Mammary epithelial cell (primary cell): Measurements from ENCODE around the gene SYT17.

Source experiments
- CTCF ChIP-seq, 2 donors: IDR thresholded peaks in 1 of 2; conservative IDR thresholded peaks in 1 of 2; 2 replicates each; pipeline ENCODE4 v1.5.1; 2011 to 2012; ENCODE audit warnings: inconsistent platforms in 2 of 2, low read length in 2 of 2, mild to moderate bottlenecking in 2 of 2, control low read depth in 1 of 2, low read depth in 1 of 2; ENCODE audit not compliant: insufficient read depth in 1 of 2; ENCODE audit errors: extremely low read depth in 1 of 2
- EZH2 ChIP-seq: IDR thresholded peaks from 2 replicates; pipeline ENCODE4 v1.6.1; 2012; ENCODE audit warnings: low read length, inconsistent platforms, borderline replicate concordance

- TF ChIP-seq EZH2 (no peak), CTCF (conservative IDR thresholded peaks at IDR 0.05 in 1 of 2, IDR thresholded peaks at IDR 0.05 in 1 of 2; ENCODE audit: extremely low read depth in 1 of 2, insufficient read depth in 1 of 2, low read depth in 1 of 2, low read length in 2 of 2) (no peak)
Measured at GRCh38 chr16:19283637-19284036, 115.6 kb downstream of the SYT17 start.
